Amniotic stem cell (primary cell): ENCODE measurements around the gene CSNK2A2.

Experiments
- DNase-seq: peaks from one replicate; lab custom pipeline; 2025; lab: John Stamatoyannopoulos, UW

CSNK2A2 gene

DNA sequence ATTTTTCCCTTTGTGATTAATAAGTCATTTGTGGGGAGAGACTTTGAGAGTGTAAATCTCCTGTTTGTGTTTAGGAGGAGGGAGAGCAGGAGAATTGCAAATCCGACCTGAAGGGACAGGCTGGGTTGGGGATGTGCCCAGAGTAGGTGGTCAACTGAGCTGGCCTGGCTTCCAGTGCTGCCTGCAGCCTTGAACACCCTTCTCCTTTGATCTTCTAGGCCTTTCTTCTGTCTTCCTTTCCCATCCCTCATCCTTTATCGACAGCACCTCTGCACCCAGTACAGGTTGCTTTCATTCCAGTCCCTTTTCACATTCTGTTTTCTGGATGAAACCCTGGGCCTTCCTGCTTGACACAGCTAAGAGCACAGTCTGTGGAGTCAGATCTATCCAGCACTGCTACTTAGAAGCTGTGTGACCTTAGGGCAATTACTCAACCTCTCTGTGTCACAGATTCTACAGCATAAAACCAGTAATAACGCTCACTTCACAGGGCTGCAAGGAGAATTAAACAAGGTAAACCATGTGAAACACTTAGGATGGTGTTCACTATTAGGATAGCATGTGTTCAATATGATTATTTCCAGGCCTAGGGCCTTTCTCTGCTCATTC lies 1.0 kb upstream of the CSNK2A2 start:
- no peak for DNase-seq

DNA sequence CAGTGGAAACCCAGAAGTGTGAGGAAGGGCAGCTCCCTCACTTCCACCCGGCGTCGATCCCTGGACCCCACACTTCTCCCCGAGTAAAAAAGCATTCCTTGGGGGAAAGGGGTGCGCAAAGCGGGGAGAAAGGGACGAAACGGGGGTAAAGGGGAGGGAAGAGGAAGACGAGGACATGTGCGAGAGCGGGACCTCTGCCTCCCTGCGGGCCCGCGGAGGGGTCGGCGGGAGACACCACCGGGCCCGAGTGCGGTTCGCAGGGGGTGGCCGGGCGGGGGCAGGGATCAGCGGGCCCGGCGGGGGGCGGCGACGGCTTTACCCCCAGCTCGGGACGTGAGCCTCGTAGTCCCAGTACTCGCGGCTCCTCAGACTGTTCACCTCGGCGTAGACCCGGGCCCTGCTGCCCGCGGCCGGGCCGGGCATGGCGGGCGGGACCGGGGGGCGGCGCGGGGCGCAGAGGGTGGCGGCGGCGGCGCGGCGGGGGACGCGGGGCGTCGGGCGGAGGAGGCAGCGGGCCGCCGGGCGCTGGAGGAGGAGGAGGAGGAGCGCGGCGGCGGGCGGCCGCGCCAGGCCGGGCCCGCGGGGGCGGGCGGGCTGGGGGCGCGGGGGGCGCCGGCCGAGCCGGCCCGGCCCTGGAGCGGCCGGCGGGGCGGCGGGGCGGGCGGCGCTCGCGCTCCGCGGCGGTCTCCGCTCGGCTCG lies 443 bp downstream of the CSNK2A2 start:
- DNase-seq: no peak

DNA sequence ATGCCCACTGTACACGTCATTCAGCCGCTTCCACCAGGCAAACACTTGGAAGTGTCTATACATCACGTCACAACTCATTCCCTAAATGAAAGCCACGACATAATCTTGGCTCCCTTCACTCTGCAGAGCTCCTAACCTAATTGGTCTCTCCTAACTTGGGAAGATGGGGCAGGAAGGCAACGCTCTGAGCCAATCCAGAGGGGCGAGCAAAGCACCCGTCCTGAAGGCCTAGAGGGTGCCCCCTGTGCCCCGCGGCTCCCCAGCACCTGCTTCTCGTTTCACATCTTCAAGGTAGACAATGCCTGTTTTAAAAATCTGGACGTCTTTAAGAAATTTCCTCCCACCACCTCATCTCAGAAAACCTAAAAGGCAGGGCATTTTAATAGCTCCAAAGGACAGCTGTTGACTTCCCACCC lies 1.0 kb downstream of the CSNK2A2 start:
- no peak for DNase-seq

DNA sequence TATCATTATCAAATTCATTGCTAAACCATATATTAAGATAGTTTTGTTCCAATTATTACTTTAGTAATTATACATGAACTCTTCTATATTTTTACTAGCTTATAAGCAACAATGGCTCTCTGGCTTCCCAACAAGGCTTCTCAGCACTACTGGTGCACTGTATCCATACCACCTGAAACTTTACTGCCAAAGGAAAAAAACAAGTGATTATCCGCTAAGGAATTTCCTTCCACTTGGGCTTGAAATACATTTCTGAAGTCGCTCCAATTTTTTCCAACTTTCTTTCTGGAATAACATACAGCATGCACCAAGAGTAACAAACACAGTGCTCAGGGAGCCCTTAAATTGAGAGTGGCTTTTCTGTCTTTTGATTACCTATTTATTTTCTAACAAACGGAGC lies 2.1 kb downstream of the CSNK2A2 start:
- no peak for DNase-seq

DNA sequence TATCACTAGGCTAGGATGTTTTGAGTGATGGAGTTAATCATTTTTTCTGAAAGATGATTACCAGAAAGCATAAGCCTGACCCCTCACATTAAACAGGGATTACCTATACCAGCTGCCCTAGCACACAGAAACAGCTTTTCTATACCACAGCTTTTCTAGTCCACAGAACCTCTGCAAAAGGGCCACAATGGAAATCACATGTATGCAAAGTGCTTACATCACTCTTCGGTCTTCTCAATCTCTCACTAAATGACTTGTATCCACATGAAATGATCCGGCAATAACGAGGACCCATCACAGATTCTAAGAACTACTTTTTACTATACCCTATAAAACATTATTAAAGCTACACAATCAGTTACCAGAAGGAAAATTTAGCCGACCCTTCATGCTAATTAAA lies 2.6 kb downstream of the CSNK2A2 start:
- DNase-seq: no peak

DNA sequence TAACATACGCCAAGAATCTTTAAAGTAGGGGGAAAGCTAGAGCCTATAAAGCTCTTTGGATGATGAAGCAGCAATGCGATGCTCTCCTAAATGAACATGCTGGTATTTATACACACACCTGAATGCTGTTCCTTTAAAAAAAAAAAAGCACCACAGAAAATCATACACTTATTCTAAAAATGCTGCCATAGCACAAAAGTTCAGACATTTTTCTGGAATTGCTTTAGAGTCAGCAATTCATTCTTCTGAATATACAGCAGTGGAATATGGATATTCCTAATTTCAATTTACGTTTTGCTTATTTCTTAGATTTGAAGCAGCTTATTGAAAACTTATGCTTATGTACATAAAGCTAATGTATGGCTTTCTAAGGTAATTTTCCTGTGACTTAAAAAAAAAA lies 3.1 kb downstream of the CSNK2A2 start:
- no peak for DNase-seq

DNA sequence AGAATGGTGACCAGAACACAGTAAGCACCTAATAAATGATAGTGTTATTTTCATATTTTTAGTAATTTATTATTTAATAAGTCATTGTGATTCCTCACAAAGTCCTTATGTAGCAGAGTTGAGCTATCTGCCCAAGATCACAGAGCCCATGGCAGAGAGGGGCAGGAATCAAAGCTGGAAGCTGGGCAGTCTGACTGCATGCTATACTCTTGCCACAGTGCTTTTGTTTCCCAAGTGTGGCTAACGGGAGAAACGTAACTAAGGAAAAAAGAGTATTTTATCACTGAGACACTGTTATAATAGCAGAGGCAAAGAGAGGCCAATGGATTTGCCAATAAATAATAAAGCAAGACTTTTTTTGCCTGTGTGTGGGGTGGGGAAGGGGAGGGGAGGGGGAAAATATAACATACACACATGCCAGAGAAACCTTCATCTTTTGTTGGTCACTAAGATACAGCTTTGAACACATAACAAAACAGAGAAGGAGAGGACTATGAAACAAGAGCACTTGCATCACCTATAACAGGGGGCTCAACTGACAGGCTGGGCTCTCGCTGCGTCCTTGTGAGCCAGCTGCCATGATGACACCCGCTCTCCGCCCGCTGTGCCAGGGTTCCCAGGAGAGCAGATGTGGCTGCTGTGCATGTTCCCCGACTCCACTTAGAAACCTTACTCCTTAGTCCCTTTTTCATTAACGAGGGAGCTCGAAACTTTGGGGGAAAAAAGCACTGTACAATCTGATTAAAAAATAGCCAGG lies 10.1 kb downstream of the CSNK2A2 start:
- no peak for DNase-seq

DNA sequence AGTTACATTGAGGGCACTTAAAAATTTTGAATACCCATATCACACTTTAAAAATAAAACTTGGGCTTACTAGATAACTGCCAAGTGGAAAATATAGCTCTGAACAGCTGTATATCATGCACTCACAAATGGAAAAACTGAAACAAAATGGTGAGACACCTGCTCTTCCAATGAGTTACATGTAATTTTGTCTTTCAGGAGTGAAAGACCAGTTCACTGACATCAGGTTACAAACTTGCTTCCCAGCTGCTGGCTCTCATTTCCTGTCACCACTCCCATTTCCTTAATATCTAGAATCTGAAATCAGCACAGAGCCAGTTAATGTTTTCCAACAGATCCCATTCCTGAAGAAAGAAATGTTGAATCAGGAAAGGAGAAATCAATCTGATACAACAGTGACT lies 10.8 kb downstream of the CSNK2A2 start:
- DNase-seq: no peak

DNA sequence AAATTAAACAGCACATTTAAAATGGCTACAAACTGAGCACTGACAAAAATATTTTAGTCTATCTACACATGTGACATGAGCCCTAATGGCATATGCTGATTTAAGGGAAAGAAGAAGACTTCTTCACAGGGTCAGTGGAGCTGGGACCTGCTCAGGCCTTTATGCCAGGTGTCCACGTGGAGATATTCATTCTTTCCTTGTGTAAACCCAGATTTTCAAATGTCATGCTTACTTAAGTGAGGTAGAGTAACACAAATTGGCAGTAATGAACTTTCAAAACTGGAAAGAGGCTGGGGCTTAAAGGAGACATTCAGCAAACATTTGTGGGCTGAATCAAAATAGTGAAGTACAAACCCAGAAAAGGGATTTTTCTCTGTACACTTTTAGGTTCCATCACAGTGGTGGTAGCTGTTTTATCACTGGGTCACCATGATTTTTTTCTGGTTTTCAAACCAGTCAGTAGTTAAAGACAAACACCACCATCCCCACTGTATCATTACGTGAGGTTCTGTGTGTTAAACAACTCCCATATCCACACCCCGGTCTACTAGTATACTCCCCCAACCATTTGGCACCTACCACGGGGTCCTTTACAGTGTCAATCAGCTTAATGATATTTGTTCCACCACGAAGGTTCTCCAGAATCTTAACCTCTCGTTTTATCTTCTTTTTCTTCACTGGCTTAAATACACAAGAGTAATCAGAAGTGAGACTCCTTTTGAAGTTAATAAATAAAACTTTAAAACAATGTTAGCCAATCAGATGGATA lies 11.5 kb downstream of the CSNK2A2 start:
- no peak for DNase-seq

DNA sequence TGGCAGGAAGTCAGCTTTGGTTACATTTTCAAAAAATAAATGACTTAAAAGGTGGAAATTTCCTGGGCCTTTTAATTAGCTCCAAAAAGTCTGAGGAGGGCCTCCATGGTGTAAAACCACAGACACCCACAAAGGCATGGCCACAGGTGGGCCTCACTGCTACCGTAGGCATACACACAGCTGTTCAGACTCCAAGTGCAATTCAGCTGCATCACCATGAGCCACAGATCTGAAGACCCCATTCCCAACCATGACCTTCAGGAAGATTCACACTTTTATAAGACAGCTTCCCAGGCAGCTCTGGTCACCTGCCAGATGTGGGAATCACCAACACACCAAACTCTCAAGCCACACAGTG lies 20.6 kb downstream of the CSNK2A2 start:
- DNase-seq: no peak

DNA sequence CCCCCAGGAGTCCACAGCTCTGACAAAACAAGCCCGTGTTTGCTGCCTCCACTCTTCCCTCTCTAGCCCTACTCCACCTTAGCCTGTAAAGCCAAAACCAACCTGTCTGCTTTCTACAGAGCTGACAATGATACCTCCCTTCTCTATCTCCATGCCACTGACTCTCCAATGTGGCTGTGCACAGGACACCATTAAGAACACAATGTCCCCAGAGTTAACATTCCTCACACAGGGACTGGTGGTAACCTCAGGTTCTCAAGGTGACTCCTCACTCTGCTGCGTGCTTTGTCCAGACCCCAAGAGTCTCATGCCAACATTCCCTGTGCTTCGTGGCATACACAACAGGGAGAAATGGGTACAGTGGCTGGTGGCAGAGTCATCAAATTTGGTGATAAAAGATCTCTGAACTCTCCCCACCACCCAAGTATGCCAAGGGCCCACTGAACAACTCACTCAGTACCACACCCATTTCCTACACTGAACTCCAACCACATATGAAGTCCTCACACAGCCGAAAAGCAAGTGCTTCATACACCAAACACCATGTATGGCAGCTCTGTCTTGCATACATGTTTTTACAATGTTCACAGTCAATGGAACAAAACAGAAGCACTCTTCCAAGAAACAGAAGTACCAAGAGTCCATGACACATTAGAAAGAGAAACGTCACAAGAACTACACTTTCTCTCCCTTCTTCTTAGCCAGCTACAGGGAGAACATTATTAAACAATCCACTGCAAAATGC lies 21.1 kb downstream of the CSNK2A2 start:
- DNase-seq: no peak

DNA sequence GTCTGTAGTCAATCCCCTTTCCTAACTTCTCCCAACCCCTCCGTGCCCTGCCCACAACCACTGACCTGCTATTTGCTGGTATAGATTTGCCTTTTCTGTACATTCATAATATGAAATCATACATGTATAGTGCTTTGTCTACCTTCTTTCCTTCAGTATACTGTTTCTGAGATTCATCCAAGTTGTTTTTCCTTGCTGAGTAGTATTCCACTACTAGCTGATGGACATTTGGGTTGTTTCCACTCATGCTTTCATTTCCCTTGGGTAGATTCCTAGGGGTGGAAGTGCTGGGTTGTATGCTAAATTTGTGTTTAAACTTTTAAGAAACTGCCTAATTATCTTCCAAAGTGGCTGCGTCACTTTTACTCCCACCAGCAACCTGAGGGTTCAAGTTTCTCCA lies 27.7 kb downstream of the CSNK2A2 start:
- DNase-seq: no peak

DNA sequence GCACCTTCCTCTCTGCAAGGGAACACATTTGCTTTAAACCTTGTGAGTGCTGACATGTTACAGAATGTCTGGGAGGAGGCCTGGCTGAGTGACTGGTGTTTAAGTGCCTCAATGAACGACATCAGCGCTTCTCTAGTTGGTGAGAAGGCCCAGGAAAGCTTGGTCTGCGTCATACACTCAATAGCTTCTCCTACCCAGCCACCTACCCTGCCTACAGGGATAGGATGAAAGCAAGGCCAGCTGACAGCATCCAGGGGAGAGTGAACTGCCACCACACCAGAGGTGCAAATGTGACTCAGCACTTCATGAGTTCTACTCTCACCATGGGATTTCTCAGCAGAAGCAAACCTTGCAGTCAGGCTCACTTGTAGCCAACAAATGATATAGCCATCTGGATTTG lies 37.1 kb downstream of the CSNK2A2 start:
- no peak for DNase-seq

DNA sequence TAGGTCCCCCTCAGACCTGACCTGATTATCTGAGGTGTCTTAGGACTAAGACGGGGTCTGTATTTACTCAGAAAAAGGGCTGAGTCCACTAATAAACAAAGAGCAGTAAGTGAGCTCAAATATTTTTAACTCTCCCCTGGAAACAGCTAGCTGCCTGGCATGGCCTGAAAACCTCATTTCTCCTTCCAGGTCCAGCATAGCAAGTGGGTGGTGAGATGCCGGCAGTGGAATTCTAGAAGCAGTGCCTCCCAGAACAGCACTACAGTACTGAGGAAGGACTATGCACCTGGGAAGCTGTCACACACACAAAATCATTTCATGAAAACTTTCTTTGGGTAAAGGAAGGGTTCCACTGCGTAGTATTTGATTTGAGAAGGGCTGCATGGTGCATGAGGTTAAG lies 39.2 kb downstream of the CSNK2A2 start:
- DNase-seq: no peak

DNA sequence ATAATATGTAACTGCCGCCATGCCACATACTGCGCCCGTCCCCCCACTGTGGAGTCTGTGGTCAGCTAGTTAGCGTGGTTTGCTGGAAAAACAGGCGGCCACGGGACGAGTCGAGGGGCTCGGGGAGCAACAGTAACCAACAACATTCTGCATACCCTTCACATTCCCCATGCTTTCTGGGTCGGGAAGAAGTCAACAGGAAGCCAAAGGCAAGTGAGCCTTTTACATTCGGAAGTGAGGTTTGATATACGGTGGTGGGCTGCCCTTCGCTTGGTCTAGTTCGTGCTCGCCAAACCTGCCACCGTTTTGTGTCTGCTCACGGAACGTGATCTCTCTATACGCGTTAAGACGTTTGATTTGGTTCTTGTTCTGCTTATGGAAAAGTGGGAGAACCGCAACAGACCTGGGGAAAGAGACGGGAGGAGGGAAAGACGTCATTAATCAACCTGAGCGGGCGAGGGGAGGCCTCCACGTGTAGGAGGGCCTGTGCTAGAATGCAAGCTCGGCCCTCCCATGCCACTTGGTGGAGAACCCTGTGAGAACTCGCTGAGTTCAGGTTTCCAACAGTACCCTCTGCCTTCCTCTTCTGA lies 39.9 kb downstream of the CSNK2A2 start:
- no peak for DNase-seq

DNA sequence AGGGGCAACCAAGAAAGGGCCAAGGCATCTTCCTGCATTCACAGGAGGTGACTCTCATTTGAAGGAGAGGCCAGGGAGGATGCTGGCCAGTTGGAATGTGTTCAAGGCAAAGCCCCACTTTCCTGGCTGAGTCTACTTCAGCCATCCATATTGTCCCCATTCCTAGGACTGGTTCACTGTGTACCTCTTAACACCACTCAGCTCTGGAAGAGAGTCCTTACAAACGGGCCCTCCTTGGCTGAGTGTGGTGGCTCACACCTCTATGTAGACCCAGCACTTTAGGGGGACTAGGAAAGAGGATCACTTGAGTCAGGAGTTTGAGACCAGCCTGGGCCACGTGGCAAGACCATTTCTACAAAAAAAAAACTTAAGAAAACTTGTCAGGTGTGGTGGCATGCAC lies 40.7 kb downstream of the CSNK2A2 start:
- no peak for DNase-seq

DNA sequence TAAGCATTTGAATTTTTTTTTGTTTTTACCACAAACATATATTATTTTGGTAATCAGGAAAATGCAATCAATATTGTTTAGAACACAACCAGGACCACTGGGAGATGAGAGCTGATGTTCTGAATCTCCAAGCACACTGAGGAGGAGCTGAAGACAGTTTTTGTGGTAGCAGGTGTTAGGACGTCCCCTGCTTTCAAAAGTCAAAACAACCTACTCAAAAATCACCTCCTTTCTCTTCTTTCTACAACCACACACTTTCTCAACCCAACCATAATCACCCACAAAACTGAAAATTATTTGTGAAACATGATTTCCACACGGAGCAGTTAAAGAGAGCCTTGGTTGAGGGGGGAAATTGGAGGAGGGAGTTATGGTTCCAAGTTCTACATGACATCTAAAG lies 42.1 kb downstream of the CSNK2A2 start:
- no peak for DNase-seq

DNA sequence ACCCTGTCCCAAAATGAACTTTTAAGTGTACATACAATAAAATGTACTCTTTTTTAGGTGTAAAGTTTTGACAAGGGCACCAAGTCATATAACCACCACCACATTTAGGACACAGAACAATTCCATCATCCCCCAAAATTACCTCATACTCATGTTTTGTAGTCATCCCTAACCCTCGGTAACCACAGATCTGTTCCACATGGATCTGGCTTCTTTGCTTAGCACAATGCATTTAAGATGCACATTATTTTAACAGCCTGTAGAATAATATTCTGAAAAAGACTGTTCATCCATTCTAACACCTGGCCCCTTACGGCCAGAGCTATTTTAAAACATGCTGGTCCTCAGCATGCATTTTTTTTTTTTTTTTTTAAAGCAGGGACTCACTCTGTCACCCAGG lies 43.6 kb downstream of the CSNK2A2 start:
- DNase-seq: no peak

DNA sequence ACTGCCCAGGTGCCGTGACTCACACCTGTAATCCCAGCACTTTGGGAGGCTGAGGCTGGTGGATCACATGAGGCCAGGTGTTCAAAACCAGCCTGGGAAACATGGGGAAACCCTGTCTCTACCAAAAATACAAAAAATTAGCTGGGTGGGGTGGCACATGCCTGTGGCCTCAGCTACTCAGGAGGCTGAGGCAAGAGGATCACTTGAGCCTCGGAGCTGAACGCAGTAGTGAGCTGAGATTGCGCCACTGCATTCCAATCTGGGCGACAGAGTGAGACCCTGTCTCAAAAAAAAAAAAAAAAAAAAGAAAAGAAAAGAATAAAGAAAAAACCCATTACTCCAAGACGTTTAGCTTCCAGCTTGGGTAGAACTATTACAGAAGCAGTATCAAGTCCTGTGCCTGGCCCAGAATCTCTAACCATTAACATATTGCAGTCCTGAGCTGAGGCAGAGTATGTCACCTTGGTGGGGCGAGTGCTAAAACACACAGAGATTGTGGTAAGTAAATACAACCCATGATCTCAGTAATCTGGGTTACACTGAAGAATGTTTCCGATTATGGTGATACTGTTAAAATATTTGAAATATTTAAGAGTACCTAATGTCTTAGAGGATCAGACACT lies 45.5 kb downstream of the CSNK2A2 start:
- no peak for DNase-seq

DNA sequence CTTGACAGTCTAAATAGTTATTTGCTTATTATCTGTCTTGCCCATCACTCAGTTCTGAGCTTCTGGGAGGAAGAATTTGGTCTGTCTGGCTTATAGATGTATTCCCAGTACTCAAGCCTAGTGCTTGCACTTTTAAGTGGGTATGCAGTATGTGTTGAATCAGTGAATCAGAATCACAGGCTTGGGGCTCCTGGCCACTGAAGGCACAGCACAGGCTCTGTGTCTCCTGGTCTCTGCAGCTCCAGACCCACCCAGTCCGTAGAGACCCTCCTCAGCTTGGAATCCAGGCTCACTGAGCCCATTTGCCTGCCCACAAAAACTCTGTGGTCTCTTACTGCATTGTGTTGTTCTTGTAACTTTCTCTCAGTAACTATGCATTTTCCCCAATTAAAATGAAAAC lies 49.4 kb downstream of the CSNK2A2 start:
- DNase-seq: no peak

DNA sequence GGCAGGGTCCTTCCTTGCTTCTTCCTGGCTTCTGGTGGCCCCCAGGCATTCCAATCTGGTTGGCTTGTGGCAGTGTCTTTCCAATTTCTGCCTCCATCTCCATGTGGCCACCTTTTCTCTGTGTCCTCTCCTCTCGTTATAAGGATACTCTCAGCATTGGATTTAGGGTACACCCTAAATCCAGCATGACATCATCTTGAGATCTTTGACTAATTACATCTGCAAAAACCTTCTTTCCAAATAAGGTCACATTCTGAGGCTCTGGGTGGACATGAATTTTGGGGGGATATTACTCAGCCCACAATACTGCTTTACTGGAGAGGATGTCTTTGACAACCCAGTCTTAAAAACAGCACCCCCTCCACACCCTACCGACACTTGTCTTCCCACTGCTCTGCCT lies 49.8 kb downstream of the CSNK2A2 start:
- no peak for DNase-seq
